Stimulated activated CD4-positive, alpha-beta T cell treated with anti-CD3 and anti-CD28 coated beads, TNF-alpha, amount 100 ng/mL, for 1 hour (primary cell): ENCODE results near the gene ADAMTSL1.

Experiments used
- DNase-seq, 3 donors: peaks; one replicate each; pipeline ENCODE4 v3.0.0-alpha.2; 2020; ENCODE audit warnings: low read depth in 3 of 3, low spot score in 1 of 3

Gene ADAMTSL1

GRCh38 chr9:18548456-18548855 is 74.5 kb downstream of the ADAMTSL1 start:
- no peak for DNase-seq

DNA sequence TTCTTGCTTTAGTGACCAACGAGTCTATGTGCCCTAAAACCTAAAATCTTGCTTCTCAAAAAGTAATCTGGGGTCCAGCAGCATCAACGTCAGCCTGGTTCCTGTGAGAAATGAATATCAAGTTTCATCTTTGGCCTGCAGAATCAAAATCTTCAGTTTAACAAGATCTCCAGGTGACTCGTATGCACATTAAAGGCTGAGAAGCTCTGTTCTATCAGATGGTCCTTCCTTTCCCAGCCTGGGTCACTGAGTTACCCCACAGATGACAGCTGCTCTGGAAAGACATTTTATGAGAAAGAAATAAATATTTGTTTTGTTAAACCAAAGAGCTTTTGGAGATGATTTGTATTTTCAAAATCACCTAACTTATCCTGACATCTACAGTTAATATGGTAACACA is 75.8 kb downstream of the ADAMTSL1 start:
- no peak for DNase-seq

- DNase-seq, result no peak
Measured at GRCh38 chr9:18550286-18550685, 76.3 kb downstream of the ADAMTSL1 start.

- no peak for DNase-seq
Measured at GRCh38 chr9:18554244-18554643, 80.3 kb downstream of the ADAMTSL1 start.

DNA sequence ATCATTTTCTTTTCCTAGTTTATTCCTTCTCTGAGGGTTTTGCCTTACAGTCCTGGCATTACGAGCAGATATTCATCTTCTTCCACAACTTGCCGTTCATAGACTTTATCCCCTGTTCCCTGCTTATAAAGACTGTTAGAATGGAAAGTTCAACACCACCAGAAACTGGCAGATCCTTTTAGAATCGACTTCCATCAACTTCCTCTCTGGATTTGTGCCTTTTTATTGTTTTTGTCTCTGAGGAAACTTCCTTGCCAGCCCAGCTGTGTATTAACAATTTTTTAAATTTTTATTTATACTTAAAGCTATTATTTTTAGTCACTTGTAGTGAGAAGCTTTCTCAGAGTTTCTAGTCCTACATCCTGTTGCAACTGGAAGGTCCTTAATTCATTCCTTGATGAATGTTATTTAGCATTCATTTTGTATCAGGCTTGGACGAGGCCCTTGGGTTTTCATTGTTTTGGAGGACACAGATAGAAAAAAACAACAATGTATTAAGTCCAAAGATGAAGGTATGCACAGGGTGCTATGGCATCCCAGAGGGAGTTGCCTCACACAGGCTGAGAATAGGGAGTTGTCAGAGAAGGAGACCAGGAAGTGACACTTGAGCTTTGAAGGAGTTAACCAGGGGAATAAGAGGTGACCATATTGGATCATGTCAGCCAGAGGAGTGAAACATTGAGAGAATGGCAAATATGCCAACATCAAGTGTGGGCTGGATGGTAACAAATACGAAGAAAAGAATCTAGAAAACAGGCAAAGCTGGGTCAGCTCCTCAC is 81.3 kb downstream of the ADAMTSL1 start:
- no peak for DNase-seq

DNA sequence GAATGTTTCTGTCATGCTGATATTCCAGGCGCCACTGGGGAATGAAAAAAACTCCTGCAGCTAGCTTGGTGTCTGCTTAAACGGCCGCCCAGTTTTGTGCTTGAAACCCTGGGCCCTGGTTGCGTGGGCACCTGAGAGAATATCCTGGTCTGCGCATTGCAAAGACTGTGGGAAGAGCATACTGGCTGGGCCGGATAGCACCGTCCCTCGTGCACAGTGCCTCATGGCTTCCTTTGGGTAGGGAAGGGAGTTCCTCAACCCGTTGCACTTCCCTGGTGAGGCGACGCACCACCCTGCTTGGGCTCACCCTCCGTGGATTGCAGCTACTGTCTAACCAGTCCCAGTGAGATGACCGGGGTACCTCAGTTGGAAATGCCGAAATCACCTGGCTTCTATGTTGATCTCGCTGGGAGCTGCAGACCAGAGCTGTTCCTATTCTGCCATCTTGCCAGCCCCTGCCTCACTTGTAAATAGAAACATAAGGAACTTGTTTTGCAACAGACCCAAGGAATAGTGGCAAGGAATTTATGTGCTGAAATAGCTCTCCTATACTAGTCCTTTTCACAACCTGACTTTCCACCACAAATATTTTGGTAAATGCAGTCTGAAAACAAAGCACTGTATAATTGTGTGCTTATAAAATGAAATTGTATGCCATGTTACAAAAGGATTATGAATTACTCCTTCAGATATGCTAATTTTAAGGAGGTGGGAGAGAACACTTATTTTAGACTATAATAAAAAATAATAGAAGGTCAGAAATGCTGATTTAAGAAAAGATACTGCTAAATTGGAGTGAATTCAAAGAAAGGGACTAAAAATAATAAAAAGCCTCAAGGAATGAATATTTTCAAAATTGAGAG is 90.3 kb downstream of the ADAMTSL1 start:
- DNase-seq, result no peak

GRCh38 chr9:18566121-18566520 is 92.2 kb downstream of the ADAMTSL1 start:
- DNase-seq, result no peak

DNA sequence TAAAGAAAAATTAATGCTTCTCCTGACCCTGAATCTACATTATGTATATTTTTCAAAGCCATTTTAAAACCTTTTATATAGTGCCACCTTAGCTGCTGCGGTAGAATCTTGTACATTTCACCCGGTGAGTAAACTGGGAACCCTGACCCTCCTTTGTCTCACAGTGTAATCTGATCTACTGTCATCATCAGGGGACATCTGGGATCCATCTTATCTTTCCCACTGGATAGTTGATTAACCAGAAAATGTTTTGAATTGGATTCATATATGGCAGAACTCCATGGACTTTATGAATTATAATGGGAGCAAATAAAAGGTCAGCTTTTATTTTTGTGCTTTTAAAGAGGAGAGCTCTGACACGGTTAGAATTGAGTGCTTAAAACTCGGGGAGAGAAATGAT is 95.0 kb downstream of the ADAMTSL1 start:
- DNase-seq, result no peak

GRCh38 chr9:18569941-18570630 is 96.1 kb downstream of the ADAMTSL1 start:
- DNase-seq, result no peak

DNA sequence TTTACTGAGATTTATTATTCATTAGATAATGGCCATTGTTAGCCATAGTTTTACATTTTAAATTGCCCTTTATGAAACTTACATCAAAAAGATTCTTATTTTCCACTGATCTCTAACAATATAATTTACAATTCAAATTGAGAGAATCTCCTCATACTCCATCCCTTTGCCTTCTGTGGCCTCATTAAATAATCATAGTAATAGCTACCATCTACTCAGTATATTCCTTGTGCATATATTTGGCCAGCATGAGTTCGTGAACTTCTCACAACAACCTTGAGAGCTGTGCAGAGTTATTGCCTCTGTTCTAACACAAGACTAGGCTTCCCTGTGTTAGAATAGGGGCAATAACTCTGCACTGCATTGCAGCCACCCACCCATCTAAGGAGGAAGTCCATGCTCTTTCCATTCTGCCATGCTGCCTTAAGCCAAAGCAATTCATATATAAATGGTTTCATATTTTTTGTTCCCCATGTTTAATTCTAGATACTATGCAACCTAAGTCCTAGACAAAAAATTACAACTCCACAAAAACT is 99.1 kb downstream of the ADAMTSL1 start:
- DNase-seq, result no peak

DNA sequence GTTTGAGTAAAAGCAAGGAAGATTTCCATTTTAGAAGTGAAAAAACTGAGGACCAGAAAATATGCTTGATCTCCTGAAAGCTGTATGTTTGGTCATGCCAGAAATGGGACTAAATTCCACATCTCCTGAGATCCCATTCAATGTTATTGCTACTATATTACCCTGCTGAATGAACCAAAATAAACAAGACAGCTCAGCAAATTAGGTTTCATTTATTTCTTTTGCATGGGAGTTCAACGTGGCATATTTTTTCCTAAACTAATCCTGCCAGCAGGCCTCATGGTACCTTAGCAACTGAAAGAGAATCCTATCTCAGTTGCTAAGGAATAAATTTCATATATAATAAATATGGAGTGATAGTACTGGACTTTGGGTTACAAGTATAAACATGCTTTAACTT is 101.7 kb downstream of the ADAMTSL1 start:
- DNase-seq, result no peak

GRCh38 chr9:18579536-18579935 is 105.6 kb downstream of the ADAMTSL1 start:
- no peak for DNase-seq

- DNase-seq, result no peak
Measured at GRCh38 chr9:18580151-18580550, 106.2 kb downstream of the ADAMTSL1 start.

- no peak for DNase-seq
Measured at GRCh38 chr9:18585996-18586395, 112.0 kb downstream of the ADAMTSL1 start.

GRCh38 chr9:18588002-18588401 is 114.0 kb downstream of the ADAMTSL1 start:
- no peak for DNase-seq

- no peak for DNase-seq
Measured at GRCh38 chr9:18591261-18591660, 117.3 kb downstream of the ADAMTSL1 start.

DNA sequence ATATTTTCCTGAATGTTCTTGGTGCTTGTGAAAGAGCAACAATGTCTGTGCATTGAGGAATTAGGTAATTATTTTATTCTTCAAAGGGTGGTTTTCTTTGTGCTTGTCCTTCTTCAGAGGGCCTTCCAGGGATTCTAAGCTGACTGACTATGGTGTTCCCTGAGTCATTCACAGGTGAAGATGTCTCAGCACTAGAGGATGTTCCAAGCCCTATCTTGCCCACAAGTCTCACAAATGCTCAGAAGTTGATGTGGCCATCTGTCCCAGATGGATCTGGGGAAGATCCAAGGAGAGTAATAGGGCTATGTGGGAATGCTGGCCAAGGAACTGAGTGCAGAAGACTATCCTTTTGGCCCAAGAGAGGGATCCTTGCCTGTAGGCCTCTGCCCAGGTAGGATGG is 120.9 kb downstream of the ADAMTSL1 start:
- no peak for DNase-seq

DNA sequence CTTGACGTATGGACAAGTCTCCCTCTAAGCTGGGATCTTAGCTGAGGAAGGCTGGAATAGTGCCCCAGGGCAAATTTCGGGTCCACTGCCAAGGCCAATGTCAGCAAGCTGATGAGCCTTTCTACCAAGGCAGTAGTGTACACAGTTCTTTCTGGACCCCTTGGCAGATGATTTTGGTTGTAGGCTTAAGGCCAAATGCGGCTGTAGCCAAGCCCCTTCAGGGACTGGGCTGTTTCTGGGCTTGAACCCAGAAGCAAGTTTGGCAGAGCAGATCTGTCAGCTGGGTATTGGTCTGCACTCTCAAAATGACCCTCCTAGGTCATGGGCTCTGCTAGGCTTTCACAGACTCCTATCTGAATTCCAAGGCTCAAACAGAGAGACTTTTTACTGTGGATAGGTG is 121.6 kb downstream of the ADAMTSL1 start:
- DNase-seq, result no peak

- DNase-seq, result no peak
Measured at GRCh38 chr9:18596920-18597319, 123.0 kb downstream of the ADAMTSL1 start.

DNA sequence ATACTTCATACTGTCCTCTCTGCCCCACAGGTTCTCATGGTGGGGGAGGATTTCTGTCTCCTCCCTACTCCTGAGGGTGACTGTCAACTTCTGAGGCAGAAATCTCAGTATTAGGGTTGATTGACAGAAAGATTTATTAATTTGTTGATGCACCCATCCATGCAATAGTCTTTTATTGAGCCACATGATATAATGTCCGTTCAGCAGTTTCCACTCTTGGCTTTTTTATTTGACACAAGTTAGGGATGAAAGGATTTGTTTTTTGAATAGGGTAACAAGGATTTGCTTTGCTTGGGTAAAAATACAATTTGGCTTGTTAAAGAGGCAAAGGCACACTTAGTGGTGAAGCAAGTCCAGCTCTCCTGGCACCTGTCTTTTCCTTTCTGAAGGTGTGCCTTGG is 125.0 kb downstream of the ADAMTSL1 start:
- DNase-seq, result no peak

DNA sequence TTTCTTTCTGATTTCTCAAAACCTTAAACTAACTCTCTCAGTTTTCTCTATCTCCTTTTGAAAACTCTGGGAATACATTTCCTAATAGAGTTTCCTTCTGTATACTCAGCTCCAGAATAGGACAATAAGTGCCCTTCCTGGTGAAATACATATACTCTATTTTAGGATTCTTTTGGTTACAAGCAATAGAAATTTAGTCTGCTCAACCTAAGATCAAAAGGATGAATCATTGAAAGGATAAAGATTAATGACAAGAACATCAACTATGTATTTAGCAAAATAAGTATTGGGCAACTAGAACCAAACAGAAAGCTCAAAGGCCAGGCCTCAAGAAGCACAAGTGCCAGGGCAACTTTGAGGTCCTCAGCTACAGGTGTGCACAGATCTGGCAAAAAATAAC is 127.1 kb downstream of the ADAMTSL1 start:
- DNase-seq, result no peak

GRCh38 chr9:18601956-18602355 is 128.0 kb downstream of the ADAMTSL1 start:
- no peak for DNase-seq
